22Rv1 (cell line): ENCODE measurements around the gene DNAJC8.

ENCODE experiments used
- ZFX ChIP-seq: fragments of 450-650 bp; IDR thresholded peaks from 2 replicates; pipeline ENCODE4 v1.6.1; 2017; ENCODE audit warnings: antibody characterized with exemption, borderline replicate concordance
- TF ChIP-seq, protein P1 (sequence below): fragments of 450-650 bp; IDR thresholded peaks from 2 replicates; pipeline ENCODE4 v1.5.1; 2017; ENCODE audit warnings: mild to moderate bottlenecking

DNA sequence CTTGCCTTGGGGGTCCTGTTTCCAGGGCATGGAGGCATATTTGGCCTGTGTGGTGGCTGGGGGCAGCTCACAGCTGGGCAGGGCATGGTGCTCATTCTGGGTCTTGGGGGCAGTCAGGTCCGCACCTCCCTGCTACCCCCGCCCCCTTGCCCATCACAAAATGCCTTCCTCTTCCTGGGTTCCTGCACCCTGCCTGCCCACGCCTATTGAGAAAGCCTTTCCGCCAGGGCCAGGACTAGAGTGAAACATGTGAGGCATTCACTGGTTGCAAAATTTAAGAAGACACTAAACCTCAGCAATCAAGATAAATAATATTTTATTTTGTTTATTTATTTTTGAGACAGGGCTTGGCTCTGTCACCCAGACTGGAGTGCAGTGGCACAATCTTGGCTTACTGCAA, 76.0 kb downstream of the DNAJC8 start:
- TF ChIP-seq, protein P1, sequence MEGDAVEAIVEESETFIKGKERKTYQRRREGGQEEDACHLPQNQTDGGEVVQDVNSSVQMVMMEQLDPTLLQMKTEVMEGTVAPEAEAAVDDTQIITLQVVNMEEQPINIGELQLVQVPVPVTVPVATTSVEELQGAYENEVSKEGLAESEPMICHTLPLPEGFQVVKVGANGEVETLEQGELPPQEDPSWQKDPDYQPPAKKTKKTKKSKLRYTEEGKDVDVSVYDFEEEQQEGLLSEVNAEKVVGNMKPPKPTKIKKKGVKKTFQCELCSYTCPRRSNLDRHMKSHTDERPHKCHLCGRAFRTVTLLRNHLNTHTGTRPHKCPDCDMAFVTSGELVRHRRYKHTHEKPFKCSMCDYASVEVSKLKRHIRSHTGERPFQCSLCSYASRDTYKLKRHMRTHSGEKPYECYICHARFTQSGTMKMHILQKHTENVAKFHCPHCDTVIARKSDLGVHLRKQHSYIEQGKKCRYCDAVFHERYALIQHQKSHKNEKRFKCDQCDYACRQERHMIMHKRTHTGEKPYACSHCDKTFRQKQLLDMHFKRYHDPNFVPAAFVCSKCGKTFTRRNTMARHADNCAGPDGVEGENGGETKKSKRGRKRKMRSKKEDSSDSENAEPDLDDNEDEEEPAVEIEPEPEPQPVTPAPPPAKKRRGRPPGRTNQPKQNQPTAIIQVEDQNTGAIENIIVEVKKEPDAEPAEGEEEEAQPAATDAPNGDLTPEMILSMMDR, result no peak
- no peak for TF ChIP-seq ZFX
